ENCODE measurements around the gene MRPL18.

DNA sequence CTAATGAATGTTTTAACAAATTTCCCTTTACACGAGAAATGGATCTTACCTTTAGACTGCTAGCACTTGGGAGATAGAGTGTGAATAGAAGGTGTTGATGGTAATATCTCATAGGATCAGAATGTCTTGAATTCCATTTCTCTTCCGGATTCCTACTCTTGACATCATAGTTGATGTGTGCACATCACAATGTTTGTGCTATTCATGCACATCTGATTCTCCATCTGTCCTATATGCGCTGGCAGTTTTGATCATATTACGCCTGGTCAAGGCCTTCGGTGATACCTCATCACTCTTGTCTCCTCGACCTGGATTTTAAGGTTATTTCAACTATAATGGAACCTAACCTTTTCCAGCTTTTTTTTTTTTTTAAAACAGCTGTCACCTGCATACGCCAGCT, 45.2 kb upstream of the MRPL18 start:
- TF ChIP-seq CTCF (IDR thresholded peaks at IDR 0.05) (no peak), EP300 (IDR thresholded peaks at IDR 0.05) (no peak)
